ENCODE data around the gene IMP3.

IMP3 gene

GRCh38 chr15:75648156-75649000 is 8.4 kb upstream of the IMP3 start:
- Histone ChIP-seq H3K9me3 (ENCODE audit: insufficient read depth, low read length) (no peaks in the 10 kb centered on the region), H3K4me1 (ENCODE audit: insufficient read depth, insufficient read length) (peaks cover 27% of the 10 kb centered on the region), H3K36me3 (ENCODE audit: insufficient read depth, insufficient read length, low read length) (peaks cover 42% of the 10 kb centered on the region), H3K9ac (ENCODE audit: insufficient read length, low read depth) (peak overlapping the region; percentile 93), H3K4me3 (ENCODE audit: insufficient read length, low read depth) (peak overlapping the region; percentile 85), H3K27me3 (ENCODE audit: insufficient read depth, insufficient read length) (peaks cover 19% of the 10 kb centered on the region)
- no peak for DNase-seq (ENCODE audit: low read depth, low spot score)
- no peak for TF ChIP-seq SUZ12 (IDR thresholded peaks at IDR 0.05; ENCODE audit: extremely low read depth, insufficient read depth, insufficient read length)

- Histone ChIP-seq H3K9ac (ENCODE audit: insufficient read length, low read depth) (peak within 1 kb of the TSS; percentile 93), H3K36me3 (ENCODE audit: insufficient read depth, insufficient read length, low read length) (peaks cover 35% of the 10 kb centered on the region), H3K4me3 (ENCODE audit: insufficient read length, low read depth) (peak within 1 kb of the TSS; percentile 85), H3K4me1 (ENCODE audit: insufficient read depth, insufficient read length) (peaks cover 24% of the 10 kb centered on the region), H3K9me3 (ENCODE audit: insufficient read depth, low read length) (no peaks in the 10 kb centered on the region), H3K27me3 (ENCODE audit: insufficient read depth, insufficient read length) (peaks cover 19% of the 10 kb centered on the region)
- TF ChIP-seq SUZ12 (IDR thresholded peaks at IDR 0.05; ENCODE audit: extremely low read depth, insufficient read depth, insufficient read length), result no peak
- TF ChIP-seq YY1 (IDR thresholded peaks at IDR 0.05; ENCODE audit: insufficient read depth, insufficient read length), result no peak
- no peak for TF ChIP-seq ZNF274 (IDR thresholded peaks at IDR 0.05; ENCODE audit: low read depth, low read length)
- peak; percentile 86 for DNase-seq (ENCODE audit: low read depth, low spot score)
Observed at GRCh38 chr15:75647370-75648155, 7.5 kb upstream of the IMP3 start, which contains the start of gene SNX33. Gene SNX33 (plus strand): TSS chr15:75647912. CDS start chr15:75649103, 1,191 bp downstream.

GRCh38 chr15:75646944-75647364 is 6.9 kb upstream of the IMP3 start:
- H3K9me3 ChIP-seq (ENCODE audit: insufficient read depth, low read length), result no peaks in the 10 kb centered on the region
- no peak for DNase-seq (ENCODE audit: low read depth, low spot score)
- H3K4me3 ChIP-seq (ENCODE audit: insufficient read length, low read depth), result peak overlapping the region; percentile 85
- H3K36me3 ChIP-seq (ENCODE audit: insufficient read depth, insufficient read length, low read length), result peaks cover 30% of the 10 kb centered on the region
- TF ChIP-seq ZNF274 (IDR thresholded peaks at IDR 0.05; ENCODE audit: low read depth, low read length) (no peak), SUZ12 (IDR thresholded peaks at IDR 0.05; ENCODE audit: extremely low read depth, insufficient read depth, insufficient read length) (no peak), YY1 (IDR thresholded peaks at IDR 0.05; ENCODE audit: insufficient read depth, insufficient read length) (no peak)
- peaks cover 21% of the 10 kb centered on the region for H3K4me1 ChIP-seq (ENCODE audit: insufficient read depth, insufficient read length)
- peaks cover 19% of the 10 kb centered on the region for H3K27me3 ChIP-seq (ENCODE audit: insufficient read depth, insufficient read length)
- peak overlapping the region; percentile 93 for H3K9ac ChIP-seq (ENCODE audit: insufficient read length, low read depth)

GRCh38 chr15:75646112-75646943 is 6.3 kb upstream of the IMP3 start:
- Histone ChIP-seq H3K9me3 (ENCODE audit: insufficient read depth, low read length) (no peaks in the 10 kb centered on the region), H3K27me3 (ENCODE audit: insufficient read depth, insufficient read length) (peaks cover 19% of the 10 kb centered on the region), H3K4me3 (ENCODE audit: insufficient read length, low read depth) (peak overlapping the region; percentile 85), H3K36me3 (ENCODE audit: insufficient read depth, insufficient read length, low read length) (peaks cover 24% of the 10 kb centered on the region), H3K9ac (ENCODE audit: insufficient read length, low read depth) (peak overlapping the region; percentile 93), H3K4me1 (ENCODE audit: insufficient read depth, insufficient read length) (peaks cover 16% of the 10 kb centered on the region)
- no peak for DNase-seq (ENCODE audit: low read depth, low spot score)
- TF ChIP-seq ZNF274 (IDR thresholded peaks at IDR 0.05; ENCODE audit: low read depth, low read length) (no peak), SUZ12 (IDR thresholded peaks at IDR 0.05; ENCODE audit: extremely low read depth, insufficient read depth, insufficient read length) (no peak), YY1 (IDR thresholded peaks at IDR 0.05; ENCODE audit: insufficient read depth, insufficient read length) (no peak)

GRCh38 chr15:75644376-75644775 is 4.4 kb upstream of the IMP3 start:
- Histone ChIP-seq H3K9ac (ENCODE audit: insufficient read length, low read depth) (no peak overlapping the region), H3K4me3 (ENCODE audit: insufficient read length, low read depth) (no peak overlapping the region), H3K4me1 (ENCODE audit: insufficient read depth, insufficient read length) (peaks cover 5% of the 10 kb centered on the region), H3K9me3 (ENCODE audit: insufficient read depth, low read length) (no peaks in the 10 kb centered on the region), H3K27me3 (ENCODE audit: insufficient read depth, insufficient read length) (peaks cover 19% of the 10 kb centered on the region), H3K36me3 (ENCODE audit: insufficient read depth, insufficient read length, low read length) (peaks cover 7% of the 10 kb centered on the region)
- DNase-seq (ENCODE audit: low read depth, low spot score), result no peak
- TF ChIP-seq ZNF274 (IDR thresholded peaks at IDR 0.05; ENCODE audit: low read depth, low read length), result no peak
- no peak for TF ChIP-seq YY1 (IDR thresholded peaks at IDR 0.05; ENCODE audit: insufficient read depth, insufficient read length)
- no peak for TF ChIP-seq SUZ12 (IDR thresholded peaks at IDR 0.05; ENCODE audit: extremely low read depth, insufficient read depth, insufficient read length)

- Histone ChIP-seq H3K4me1 (ENCODE audit: insufficient read depth, insufficient read length) (peaks cover 6% of the 10 kb centered on the region), H3K9ac (ENCODE audit: insufficient read length, low read depth) (no peak overlapping the region), H3K9me3 (ENCODE audit: insufficient read depth, low read length) (no peaks in the 10 kb centered on the region), H3K36me3 (ENCODE audit: insufficient read depth, insufficient read length, low read length) (peaks cover 22% of the 10 kb centered on the region), H3K4me3 (ENCODE audit: insufficient read length, low read depth) (no peak overlapping the region), H3K27me3 (ENCODE audit: insufficient read depth, insufficient read length) (peaks cover 12% of the 10 kb centered on the region)
- DNase-seq (ENCODE audit: low read depth, low spot score), result no peak
- TF ChIP-seq SUZ12 (IDR thresholded peaks at IDR 0.05; ENCODE audit: extremely low read depth, insufficient read depth, insufficient read length), result no peak
Observed at GRCh38 chr15:75641603-75642002, 1.6 kb upstream of the IMP3 start.

All from NT2/D1 (cell line).